Left ventricle myocardium inferior (tissue), 1 donor: Measurements from ENCODE around the gene ADCY5. TPM values are rescaled to one million over a fixed set of nuclear protein-coding genes. Genes with fewer than 3 reads are reported as not detected.

ENCODE experiments used
- DNase-seq: peaks from one replicate; pipeline ENCODE4 v3.0.0-alpha.2; 2020
- H3K27ac ChIP-seq: fragments of 200-600 bp; replicated peaks from 2 replicates; pipeline ENCODE4 v1.8.0; 2021
- H3K27me3 ChIP-seq: fragments of 200-600 bp; 2 replicates; pipeline ENCODE4 v1.8.0; 2021; ENCODE audit warnings: low read depth
- H3K36me3 ChIP-seq: fragments of 200-600 bp; 2 replicates; pipeline ENCODE4 v1.8.0; 2021
- H3K4me1 ChIP-seq: fragments of 200-600 bp; 2 replicates; pipeline ENCODE4 v1.8.0; 2021
- H3K4me3 ChIP-seq: fragments of 200-600 bp; 2 replicates; pipeline ENCODE4 v1.8.0; 2021; ENCODE audit warnings: mild to moderate bottlenecking, moderate library complexity
- H3K9me3 ChIP-seq: fragments of 200-600 bp; replicated peaks from 2 replicates; pipeline ENCODE4 v1.8.0; 2021
- CTCF ChIP-seq: fragments of 200-600 bp; IDR thresholded peaks from 2 replicates; pipeline ENCODE4 v1.8.0; 2021; ENCODE audit warnings: antibody characterized with exemption, mild to moderate bottlenecking, borderline replicate concordance
- intact Hi-C: fragments of 100-400 bp; cut with micrococcal nuclease; formaldehyde crosslinking; loops from one replicate; pipeline ENCODE4 v1.11.0; 2022
- total RNA-seq: library from RNA; stranded (reverse); fragmentation: NEBNext Ultra II Directional; extraction: Animal tissue kit (Norgen Biotek cat#: 25700); gene quantifications from one replicate; pipeline ENCODE4 v1.2.1, GENCODE V29; 2021
- donor health status: DM: no; HTN: yes; CAD: no; lungs with severe emphysema.

The ADCY5 gene
- total RNA-seq, 1 donor from 2014 or later, result 249 TPM

- DNase-seq, result no peak
- peaks cover 4% of the 10 kb centered on the region for H3K36me3 ChIP-seq
- H3K4me1 ChIP-seq, result peaks cover 15% of the 10 kb centered on the region
- H3K27me3 ChIP-seq, result no peaks in the 10 kb centered on the region
- H3K27ac ChIP-seq, result no peak overlapping the region
- TF ChIP-seq CTCF, result no peak
- intact Hi-C loops, result no loop called here
- H3K4me3 ChIP-seq, result no peak overlapping the region
- no peaks in the 10 kb centered on the region for H3K9me3 ChIP-seq
These were observed 172.4 kb downstream of the ADCY5 start for GRCh38 chr3:123276346-123277006.

GRCh38 chr3:123275691-123276090 lies 173.2 kb downstream of the ADCY5 start:
- Histone ChIP-seq H3K4me1 (peaks cover 23% of the 10 kb centered on the region), H3K36me3 (no peaks in the 10 kb centered on the region), H3K27me3 (no peaks in the 10 kb centered on the region), H3K9me3 (no peaks in the 10 kb centered on the region), H3K27ac (no peak overlapping the region), H3K4me3 (no peak overlapping the region)
- intact Hi-C loops, result no loop called here
- no peak for DNase-seq
- no peak for TF ChIP-seq CTCF

- intact Hi-C loops, result no loop called here
- H3K27ac ChIP-seq, result peak overlapping the region; percentile 50
These were observed 176.3 kb downstream of the ADCY5 start for GRCh38 chr3:123272547-123272946.

GRCh38 chr3:123271466-123272159 lies 177.3 kb downstream of the ADCY5 start:
- H3K4me3 ChIP-seq, result no peak overlapping the region
- peaks cover 4% of the 10 kb centered on the region for H3K9me3 ChIP-seq
- peaks cover 7% of the 10 kb centered on the region for H3K36me3 ChIP-seq
- peaks cover 28% of the 10 kb centered on the region for H3K4me1 ChIP-seq
- no peaks in the 10 kb centered on the region for H3K27me3 ChIP-seq
- TF ChIP-seq CTCF, result no peak
- intact Hi-C loops, result no loop called here
- DNase-seq, result no peak
- peak overlapping the region; percentile 50 for H3K27ac ChIP-seq

More at GRCh38 chr3:123272547-123272946, 176.3 kb downstream of the ADCY5 start:
- Histone ChIP-seq H3K4me3 (no peak overlapping the region), H3K36me3 (peaks cover 7% of the 10 kb centered on the region), H3K27me3 (no peaks in the 10 kb centered on the region), H3K9me3 (no peaks in the 10 kb centered on the region), H3K4me1 (peaks cover 28% of the 10 kb centered on the region)
- DNase-seq, result no peak
- TF ChIP-seq CTCF, result no peak

- no peak for DNase-seq
- intact Hi-C loops, result no loop called here
- H3K27ac ChIP-seq, result no peak overlapping the region
These were observed 178.1 kb downstream of the ADCY5 start for GRCh38 chr3:123270818-123271217.

More at GRCh38 chr3:123270818-123271217, 178.1 kb downstream of the ADCY5 start:
- no peaks in the 10 kb centered on the region for H3K27me3 ChIP-seq
- peaks cover 7% of the 10 kb centered on the region for H3K9me3 ChIP-seq
- TF ChIP-seq CTCF, result no peak
- H3K4me1 ChIP-seq, result peaks cover 28% of the 10 kb centered on the region
- H3K4me3 ChIP-seq, result no peak overlapping the region
- H3K36me3 ChIP-seq, result peaks cover 7% of the 10 kb centered on the region
